ENCODE data around the gene SLC25A10.
A peak's percentile ranks its signal among the peaks of the same experiment; 100 is the strongest.

SLC25A10 gene

DNA sequence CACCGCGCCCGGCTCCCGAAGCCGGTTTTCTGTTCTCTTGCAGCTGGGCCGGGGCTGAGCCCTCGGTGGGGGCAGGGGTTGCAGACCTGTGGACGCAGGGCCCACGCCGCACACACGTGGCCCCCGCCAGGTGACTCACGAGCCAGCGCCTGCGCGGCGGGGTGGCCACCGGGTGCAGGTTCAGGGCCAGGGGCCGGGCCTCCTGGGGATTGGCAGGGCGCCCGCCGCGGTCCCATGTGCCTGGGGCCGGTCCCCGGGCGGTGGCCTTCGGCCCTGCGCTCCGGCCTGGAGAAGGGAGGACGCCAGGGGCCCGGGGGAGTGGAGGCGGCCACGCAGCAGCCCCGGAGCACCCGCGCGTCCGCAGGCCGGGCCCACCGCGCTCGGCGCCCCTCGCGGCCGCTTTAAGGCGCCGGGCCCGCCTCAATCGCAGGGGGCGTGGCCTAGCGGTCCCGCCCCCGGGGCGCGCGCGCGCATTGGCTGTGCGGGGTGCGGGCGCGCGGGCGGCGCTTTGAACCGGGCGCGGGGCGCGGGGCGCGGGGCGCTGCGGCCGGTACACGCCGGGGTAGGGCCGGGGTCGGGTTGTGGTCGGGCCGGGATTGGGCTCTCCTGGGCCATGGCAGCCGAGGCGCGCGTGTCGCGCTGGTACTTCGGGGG, at the start of gene SLC25A10:
SLC25A10 (plus strand) TSS at position 471 of the 654 bp plus-strand sequence; CDS start at position 614, 143 bp downstream.
- DNase-seq: peak; percentile 70

- DNase-seq: no peak
Observed at GRCh38 chr17:81664051-81664470, 48.0 kb upstream of the SLC25A10 start.

GRCh38 chr17:81665205-81666091, 46.6 kb upstream of the SLC25A10 start:
- peak; percentile 22 for DNase-seq

DNA sequence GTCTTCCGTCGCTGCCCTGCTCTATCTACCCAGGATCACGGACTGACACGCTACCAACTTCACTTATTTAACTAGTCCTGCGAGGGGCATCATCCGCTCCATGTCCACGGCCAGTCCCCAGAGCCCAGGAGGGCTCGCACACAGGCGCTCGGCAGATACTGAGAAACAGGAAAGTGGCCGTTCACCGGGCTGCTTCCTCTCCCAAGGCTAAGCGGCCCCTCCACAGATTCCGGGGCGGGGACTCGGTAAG, 46.1 kb upstream of the SLC25A10 start:
- DNase-seq: no peak

GRCh38 chr17:81666342-81667191, 45.5 kb upstream of the SLC25A10 start, which contains the start of the genes CCDC137 and OXLD1:
CCDC137 (plus strand) TSS chr17:81666737; CDS start chr17:81666767, 30 bp downstream.
OXLD1 (minus strand) TSS chr17:81666605; CDS start chr17:81666577, 28 bp downstream.
- peak; percentile 96 for DNase-seq

DNA sequence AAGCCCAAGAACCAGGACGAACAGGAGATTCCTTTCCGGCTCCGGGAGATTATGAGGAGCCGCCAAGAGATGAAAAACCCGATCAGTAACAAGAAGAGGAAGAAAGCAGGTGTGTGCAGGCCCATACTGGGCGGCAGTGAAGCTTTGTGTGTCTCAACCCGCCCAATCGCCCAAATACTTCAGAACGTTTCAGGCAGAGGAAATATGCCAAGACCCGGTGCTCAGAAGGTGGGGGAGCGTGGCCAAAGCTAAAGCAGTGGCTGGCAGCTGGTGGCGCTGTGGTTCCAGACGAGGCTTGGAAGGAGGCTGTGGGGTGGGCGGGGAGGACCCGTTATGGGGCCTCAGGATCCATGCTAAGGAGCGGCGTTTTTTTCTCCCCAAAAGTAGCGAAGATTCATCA, 44.3 kb upstream of the SLC25A10 start:
- no peak for DNase-seq

DNA sequence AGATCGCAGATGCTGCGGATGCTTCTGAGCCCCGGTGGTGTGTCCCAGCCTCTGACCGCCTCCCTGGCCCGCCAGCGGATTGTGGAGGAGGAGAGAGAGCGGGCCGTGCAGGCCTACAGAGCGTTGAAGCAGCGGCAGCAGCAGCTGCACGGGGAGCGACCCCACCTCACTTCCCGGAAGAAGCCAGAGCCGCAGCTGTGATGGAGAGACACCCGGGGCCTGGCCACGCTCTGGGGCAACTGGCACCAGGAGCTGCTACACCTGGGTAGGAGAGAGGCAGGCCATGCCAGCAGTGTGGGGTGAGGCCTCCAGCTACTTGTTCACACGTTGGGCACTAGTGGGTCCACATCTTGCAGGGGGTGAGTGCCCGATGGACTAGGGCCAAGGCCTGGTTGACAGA, 39.6 kb upstream of the SLC25A10 start:
- DNase-seq: no peak

GRCh38 chr17:81672954-81673353, 39.1 kb upstream of the SLC25A10 start:
- no peak for DNase-seq

- no peak for DNase-seq
Observed at GRCh38 chr17:81673561-81674258, 38.4 kb upstream of the SLC25A10 start.

DNA sequence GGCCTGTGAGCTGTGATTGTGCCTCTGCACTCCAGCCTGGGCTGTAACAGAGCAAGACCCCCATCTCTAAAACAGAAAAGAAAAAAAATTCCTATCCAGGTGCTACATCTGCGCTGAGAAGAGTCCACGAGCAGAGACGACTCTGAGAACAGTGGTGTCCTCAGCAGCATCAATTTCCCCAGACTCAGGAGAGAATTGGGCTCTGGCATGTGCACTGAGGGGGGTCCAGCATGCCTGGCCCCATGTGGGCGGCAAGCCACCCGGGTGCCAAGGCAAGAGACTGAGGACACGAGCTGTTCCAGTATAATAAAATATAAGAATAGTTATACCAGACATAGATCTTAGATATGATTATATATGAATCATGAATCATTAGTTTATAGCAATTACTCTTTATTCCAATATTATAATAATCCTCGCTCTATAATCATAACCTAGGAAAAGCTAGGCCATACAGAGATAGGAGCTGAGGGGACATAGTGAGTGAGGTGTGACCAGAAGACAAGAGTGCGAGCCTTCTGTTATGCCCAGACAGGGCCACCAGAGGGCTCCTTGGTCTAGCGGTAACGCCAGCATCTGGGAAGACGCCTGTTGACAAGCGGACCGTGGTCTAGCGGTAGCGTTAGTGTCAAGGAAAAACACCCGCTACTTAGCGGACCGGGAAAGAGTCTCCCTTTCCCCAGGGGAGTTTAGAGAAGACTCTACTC, 36.4 kb upstream of the SLC25A10 start:
- peak; percentile 10 for DNase-seq

- DNase-seq: no peak
Observed at GRCh38 chr17:81676906-81677305, 35.2 kb upstream of the SLC25A10 start.

- no peak for DNase-seq
Observed at GRCh38 chr17:81680150-81680549, 31.9 kb upstream of the SLC25A10 start.

GRCh38 chr17:81681672-81682071, 30.4 kb upstream of the SLC25A10 start:
- DNase-seq: no peak

GRCh38 chr17:81682565-81683207, 29.4 kb upstream of the SLC25A10 start:
- DNase-seq: peak; percentile 20

GRCh38 chr17:81683208-81683583, 28.9 kb upstream of the SLC25A10 start:
- no peak for DNase-seq

- peak; percentile 100 for DNase-seq
Observed at GRCh38 chr17:81683584-81684441, 28.3 kb upstream of the SLC25A10 start, which contains the start of the genes ARL16 and HGS. ARL16 (minus strand) TSS chr17:81683797; CDS start chr17:81683753, 44 bp downstream. HGS (plus strand) TSS chr17:81684011; CDS start chr17:81684067, 56 bp downstream.

GRCh38 chr17:81684442-81684911, 27.6 kb upstream of the SLC25A10 start:
- peak; percentile 70 for DNase-seq

DNA sequence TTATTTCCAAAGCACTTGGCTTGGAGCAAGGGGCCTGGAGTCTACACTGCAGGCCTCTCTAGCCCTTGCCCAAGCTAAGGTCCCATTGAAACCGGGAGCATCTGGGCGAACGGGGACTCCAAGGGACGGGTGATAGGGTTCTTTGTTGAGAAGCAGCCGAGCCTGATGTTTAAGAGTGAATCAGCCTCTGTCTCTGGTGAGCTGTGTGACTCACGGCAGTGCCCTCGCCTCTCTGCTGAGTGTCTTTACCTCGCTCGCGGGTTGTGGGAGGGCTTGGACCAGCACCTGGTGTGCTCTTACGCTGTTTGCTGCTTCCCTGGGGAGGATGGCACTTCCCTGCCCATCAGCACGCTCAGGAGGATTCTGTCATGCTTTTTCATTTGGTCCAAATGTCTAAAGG, 27.0 kb upstream of the SLC25A10 start:
- DNase-seq: peak; percentile 67

DNA sequence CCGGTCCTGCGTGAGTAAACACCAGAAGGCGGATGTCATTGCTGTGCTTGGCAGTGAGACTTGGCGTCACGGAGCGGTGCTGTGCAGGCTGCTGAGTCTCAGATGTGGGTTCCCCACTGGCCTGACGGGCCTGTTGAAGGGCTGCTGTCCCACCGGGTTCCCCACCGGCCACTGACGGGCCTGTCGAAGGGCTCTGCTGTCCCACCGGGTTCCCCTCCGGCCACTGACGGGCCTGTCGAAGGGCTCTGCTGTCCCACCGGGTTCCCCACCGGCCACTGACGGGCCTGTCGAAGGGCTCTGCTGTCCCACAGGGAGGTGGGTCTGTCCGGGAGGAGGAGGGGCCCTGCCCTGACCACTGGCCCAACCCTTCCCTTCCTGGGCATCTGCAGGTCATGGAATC, 25.5 kb upstream of the SLC25A10 start:
- no peak for DNase-seq
